Activated T-cell treated with anti-CD3 and anti-CD28 coated beads for 1 hour (primary cell): ENCODE data around the gene MLNR.

Experiments used
- DNase-seq: peaks from one replicate; pipeline ENCODE4 v3.0.0-alpha.2; 2020; ENCODE audit warnings: low read depth

The MLNR gene

DNA sequence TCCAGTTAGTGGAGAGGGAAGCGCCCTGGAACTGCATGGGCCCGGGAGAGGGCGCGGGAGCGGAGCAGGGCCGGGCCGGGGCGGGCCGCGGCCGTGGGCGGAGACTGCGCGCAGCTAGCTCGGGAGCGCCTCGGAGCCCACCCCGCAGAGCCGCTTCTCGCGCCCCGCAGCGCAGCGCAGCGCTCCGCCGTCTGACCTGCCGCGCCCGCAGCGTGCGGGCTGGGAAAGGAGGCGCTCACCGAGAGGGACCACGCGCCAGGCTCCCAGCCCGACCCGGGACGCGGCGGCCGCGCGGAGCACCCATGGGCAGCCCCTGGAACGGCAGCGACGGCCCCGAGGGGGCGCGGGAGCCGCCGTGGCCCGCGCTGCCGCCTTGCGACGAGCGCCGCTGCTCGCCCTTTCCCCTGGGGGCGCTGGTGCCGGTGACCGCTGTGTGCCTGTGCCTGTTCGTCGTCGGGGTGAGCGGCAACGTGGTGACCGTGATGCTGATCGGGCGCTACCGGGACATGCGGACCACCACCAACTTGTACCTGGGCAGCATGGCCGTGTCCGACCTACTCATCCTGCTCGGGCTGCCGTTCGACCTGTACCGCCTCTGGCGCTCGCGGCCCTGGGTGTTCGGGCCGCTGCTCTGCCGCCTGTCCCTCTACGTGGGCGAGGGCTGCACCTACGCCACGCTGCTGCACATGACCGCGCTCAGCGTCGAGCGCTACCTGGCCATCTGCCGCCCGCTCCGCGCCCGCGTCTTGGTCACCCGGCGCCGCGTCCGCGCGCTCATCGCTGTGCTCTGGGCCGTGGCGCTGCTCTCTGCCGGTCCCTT lies at the start of gene MLNR:
Gene MLNR (plus strand): TSS at position 303 of the 820 bp plus-strand sequence. CDS start 0 bp downstream, at position 303.
- no peak for DNase-seq

DNA sequence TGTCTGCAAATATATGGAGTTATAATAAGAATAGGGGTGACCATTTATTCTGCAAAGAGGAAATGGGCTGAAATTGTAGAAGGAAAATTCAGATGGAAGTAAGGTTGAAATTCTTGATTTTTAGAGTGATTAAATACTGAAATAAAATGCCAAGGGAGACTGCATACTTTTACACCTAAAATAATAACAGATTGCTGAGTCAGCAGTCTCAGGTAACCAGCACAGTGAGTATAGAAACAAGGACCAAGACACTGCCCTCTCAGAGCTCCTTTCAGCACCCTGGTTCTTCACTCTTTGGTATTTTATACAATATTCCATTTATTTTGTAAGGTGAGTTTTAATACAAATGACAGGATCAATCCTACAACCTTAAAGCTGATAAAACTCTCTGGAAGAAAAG lies 48.8 kb upstream of the MLNR start:
- no peak for DNase-seq

- no peak for DNase-seq
Measured at GRCh38 chr13:49183672-49184325, 36.3 kb upstream of the MLNR start.

GRCh38 chr13:49184621-49185020 lies 35.5 kb upstream of the MLNR start:
- DNase-seq = no peak

DNA sequence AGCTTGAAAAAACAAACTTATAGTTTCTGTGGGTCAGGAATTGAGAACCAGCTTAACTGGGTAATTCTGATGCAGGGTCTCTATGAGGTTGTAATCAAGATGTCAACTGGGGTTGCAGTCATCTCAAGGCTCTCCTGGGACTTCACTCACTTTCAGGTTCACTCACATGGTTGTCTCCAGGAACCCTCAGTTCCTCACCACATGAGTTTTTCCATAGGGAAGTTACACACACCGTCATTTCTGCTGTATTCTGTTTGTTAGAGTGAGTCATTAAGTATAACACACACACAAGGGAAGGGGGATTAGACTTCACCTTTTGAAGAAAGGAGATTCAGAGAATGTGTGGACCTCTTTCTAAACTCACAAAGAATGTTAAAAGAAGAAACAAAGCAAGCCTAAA lies 34.9 kb upstream of the MLNR start:
- DNase-seq = no peak

GRCh38 chr13:49190901-49191300 lies 29.2 kb upstream of the MLNR start:
- DNase-seq = no peak

- DNase-seq = no peak
Measured at GRCh38 chr13:49206641-49207040, 13.5 kb upstream of the MLNR start.

- DNase-seq = no peak
Measured at GRCh38 chr13:49208619-49209018, 11.5 kb upstream of the MLNR start.

GRCh38 chr13:49210114-49210513 lies 10.0 kb upstream of the MLNR start:
- DNase-seq = no peak

DNA sequence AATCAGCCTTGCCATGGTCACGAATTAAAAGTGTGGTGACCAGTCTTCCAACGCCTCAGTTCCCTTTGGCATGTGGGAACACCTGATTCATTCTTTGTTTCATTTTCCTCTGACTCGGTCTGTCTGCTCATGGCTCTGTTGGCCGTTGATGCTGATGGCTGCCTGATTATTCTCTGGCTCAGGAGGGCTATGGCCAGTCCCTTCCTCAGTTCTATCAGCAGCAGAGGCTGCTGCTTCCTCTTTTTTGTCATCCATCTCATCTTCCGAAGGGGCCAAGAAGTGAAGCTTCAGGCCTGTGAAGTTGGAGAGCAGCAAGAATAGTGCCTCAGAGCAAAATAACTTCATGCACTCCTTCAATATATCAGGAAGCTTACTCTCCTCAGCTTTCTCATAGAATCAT lies 9.5 kb upstream of the MLNR start:
- DNase-seq = no peak

- DNase-seq = no peak
Measured at GRCh38 chr13:49213539-49213938, 6.6 kb upstream of the MLNR start.

DNA sequence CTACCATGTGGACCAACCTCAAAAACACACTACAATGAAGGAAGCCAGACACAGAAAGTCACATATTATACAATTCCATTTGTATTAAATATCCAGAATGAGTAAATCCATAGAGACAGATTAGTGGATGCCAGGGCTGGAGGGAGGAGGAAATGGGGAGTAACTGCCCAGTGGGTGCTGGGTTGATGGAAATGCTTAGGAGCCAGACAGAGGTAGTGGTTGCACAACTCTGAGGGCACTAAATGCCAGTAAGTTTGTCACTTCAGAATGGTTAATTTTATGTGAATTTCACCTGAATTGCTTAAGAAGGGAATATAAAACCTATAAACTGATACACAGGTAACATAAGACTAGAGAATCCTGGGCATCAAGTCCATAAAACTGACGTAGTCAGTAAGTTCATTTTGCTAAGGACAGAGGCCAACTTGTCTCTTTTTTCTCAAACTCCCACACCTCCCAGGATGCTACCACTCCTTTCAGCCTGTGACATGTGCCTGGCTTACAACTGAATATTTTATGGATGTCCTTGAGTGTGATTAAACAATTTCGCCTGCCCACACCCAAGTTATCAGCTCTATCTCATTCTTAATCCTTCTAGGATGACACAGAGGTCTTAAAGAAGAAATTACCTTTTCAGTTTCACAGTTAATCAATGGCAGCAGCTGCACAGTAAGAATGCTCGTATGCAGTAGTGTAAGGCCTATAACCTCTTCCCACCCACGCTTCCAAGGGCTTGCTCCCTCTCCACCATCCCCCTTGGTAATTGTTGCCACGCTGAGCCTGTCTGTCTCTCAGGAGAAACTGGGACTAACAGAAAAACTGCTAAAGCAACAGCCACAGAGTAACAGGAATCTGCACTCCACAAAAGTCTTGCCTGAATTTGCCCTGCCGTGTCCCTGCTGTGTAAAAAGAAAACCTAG lies 5.9 kb upstream of the MLNR start:
- no peak for DNase-seq

- no peak for DNase-seq
Measured at GRCh38 chr13:49214917-49215376, 5.2 kb upstream of the MLNR start.

DNA sequence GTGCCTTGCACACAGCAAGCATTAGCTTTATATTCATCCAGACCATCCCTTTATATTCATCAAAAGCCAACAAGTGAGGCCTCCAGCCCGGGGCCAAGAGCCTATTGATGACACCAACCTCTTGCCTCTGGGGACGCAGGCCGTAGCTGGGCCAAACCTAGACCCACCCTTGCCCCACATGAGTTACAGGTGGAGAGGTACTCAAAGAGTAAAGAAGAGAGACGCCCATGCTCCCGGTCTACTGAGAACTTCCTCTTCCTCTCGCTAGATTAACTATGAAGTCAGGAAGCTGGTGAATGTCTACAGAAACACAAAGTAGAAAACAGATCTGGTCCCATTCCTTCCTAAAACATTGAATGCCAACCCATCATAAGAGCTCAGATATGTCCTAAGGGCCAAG lies 3.8 kb upstream of the MLNR start:
- no peak for DNase-seq

DNA sequence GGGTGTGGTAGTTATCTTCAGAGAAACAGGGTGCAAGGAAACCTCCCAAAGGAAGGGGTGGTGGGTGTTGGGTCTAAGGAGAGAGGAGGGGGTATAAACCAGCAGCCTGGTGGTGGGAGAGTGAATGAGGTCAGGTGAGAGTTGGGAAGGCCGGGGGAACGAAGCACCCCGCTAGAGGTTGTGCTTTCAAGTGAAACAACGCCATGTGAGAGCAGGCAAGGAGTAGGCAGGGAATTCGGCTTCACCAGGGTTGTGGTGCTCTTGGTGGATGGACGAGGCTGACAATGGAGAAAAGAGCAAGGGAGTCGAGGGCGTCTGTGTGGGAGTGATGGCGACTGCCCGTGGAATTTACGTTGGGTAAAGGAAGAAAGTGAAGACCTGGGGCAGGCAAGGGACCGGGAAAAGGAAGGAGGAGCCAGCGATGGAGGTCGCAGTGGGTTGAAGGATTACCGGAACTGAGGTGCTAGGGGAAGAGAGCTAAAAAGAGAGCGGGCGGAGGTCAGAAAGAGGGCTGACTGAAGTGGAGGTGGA lies 2.1 kb upstream of the MLNR start:
- DNase-seq = no peak

- no peak for DNase-seq
Measured at GRCh38 chr13:49218493-49219051, 1.6 kb upstream of the MLNR start.

- DNase-seq = no peak
Measured at GRCh38 chr13:49219647-49220035, 497 bp upstream of the MLNR start.

GRCh38 chr13:49220856-49221589 lies 885 bp downstream of the MLNR start:
- no peak for DNase-seq

GRCh38 chr13:49221590-49221965 lies 1.4 kb downstream of the MLNR start:
- DNase-seq = no peak

DNA sequence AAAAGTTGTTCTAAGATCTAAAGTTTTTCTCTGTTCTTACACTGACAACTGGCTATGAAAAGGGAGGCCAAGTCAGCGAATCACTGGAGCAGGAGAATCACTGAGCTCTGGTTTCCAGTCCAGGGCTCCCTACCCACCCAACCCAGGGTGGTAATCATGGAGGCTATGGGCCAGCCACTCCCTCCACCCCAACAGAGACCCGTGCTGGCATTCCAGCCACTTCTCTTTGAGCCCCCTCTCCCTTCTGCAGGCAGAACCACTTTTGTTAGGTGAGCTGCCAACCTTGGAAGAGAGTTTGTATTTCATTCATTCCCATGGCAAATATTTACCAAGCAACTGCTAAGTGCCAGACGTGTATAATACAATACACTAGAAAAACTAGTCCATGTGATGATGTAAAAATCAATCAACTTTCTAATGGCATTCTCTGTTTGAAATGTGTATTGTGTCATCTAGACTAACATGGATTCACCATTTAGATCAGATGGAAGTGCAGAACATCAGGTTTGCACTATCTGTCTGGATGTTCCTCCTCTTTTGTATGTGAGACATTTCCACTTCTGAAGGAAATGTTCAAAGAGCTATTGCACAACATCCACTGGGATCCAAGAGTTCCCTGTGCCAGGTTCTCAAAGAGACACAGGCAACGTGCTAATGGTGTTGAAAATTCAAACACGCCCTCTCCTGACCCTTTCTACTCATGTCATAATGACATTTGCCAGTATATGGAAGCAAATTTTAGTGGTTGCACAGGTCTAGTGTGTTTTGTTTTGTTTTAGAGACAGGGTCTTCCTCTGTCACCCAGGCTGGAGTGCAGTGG lies 5.3 kb downstream of the MLNR start:
- no peak for DNase-seq
